ENCODE measurements around the gene CNDP1. TPM values are rescaled to one million over a fixed set of nuclear protein-coding genes. Genes with fewer than 3 reads are reported as not detected.

Gene CNDP1
- polyA plus RNA-seq, 1 of the 3 experiments (the other 2 are of a cell fraction), result not detected

- ChIA-PET CTCF (interaction anchor here (1.8 to 3.2 kb wide), 2 partner anchors 10 to 20 kb away, joined by 7 to 9 read pairs; no protein-coding TSS in a partner anchor), POLR2A (no interaction called here)
- TF ChIP-seq NRF1 (IDR thresholded peaks at IDR 0.05; ENCODE audit: low read depth, low read length) (no peak), RCOR1 (IDR thresholded peaks at IDR 0.05; ENCODE audit: low read length) (no peak), TCF12 (IDR thresholded peaks at IDR 0.05) (no peak), SIN3A (IDR thresholded peaks at IDR 0.05; ENCODE audit: borderline replicate concordance, low read depth, low read length) (no peak), FOSL2 (IDR thresholded peaks at IDR 0.05; ENCODE audit: borderline replicate concordance, low read depth) (no peak), RAD21 (IDR thresholded peaks at IDR 0.05; ENCODE audit: low read length) (no peak), EZH2phosphoT487 (IDR thresholded peaks at IDR 0.05; ENCODE audit: borderline replicate concordance, low read depth) (no peak), SMC3 (IDR thresholded peaks at IDR 0.05; ENCODE audit: low read depth, low read length) (no peak), EP300 (IDR thresholded peaks at IDR 0.05; ENCODE audit: borderline replicate concordance in 1 of 2, low read depth in 1 of 2, low read length in 1 of 2) (no peak), POLR2AphosphoS5 (IDR thresholded peaks at IDR 0.05; ENCODE audit: low read depth, low read length) (no peak), YY1 (IDR thresholded peaks at IDR 0.05; ENCODE audit: low read depth) (no peak), GABPA (IDR thresholded peaks at IDR 0.05; ENCODE audit: low read depth) (no peak), RFX5 (IDR thresholded peaks at IDR 0.05; ENCODE audit: low read length) (no peak), NFIC (IDR thresholded peaks at IDR 0.05; ENCODE audit: borderline replicate concordance) (no peak), FOXM1 (IDR thresholded peaks at IDR 0.05; ENCODE audit: low read depth) (no peak), TAF1 (IDR thresholded peaks at IDR 0.05; ENCODE audit: borderline replicate concordance, low read depth, low read length) (no peak), FOXJ3 (CRISPR knock-in tag; IDR thresholded peaks at IDR 0.05) (no peak), JUND (IDR thresholded peaks at IDR 0.05) (no peak)
- Histone ChIP-seq H3K9me3 (no peaks in the 10 kb centered on the region), H3K79me2 (ENCODE audit: insufficient read depth) (peaks cover 7% of the 10 kb centered on the region; the same call in 1 of the 2 replicates), H3K9ac (no peak overlapping the region), H4K20me1 (ENCODE audit: insufficient read depth) (no peaks in the 10 kb centered on the region), H3K9me2 (no peaks in the 10 kb centered on the region), H3K4me1 (ENCODE audit: control insufficient read depth in 1 of 2, insufficient read depth in 2 of 2, low read depth in 1 of 2, low read length in 1 of 2) (no peaks in the 10 kb centered on the region), H3K27ac (ENCODE audit: low read depth in 2 of 2, low read length in 1 of 2) (no peak overlapping the region), H3K4me3 (ENCODE audit: low read depth in 2 of 2, low read length in 1 of 2) (no peak overlapping the region), H3F3A (replicated peaks; ENCODE audit: insufficient read depth) (no peaks in the 10 kb centered on the region), H2AFZ (ENCODE audit: low read depth) (no peak overlapping the region), H3K4me2 (no peak overlapping the region), H3K27me3 (ENCODE audit: insufficient read depth) (no peaks in the 10 kb centered on the region), H3K36me3 (replicated peaks in 1 of 2; ENCODE audit: control insufficient read depth in 1 of 2, insufficient read depth in 2 of 2, low read length in 1 of 2) (peaks cover 14 to 35% of the 10 kb centered on the region in 2 experiments)
- WGBS (ENCODE audit: low lambda C conversion rate), result 91% methylated on average over 13 of the region's 13 CpGs
- DNase-seq, result no peak
Observed at GRCh38 chr18:74633652-74634352, 99.5 kb downstream of the CNDP1 start.

GRCh38 chr18:74635224-74635975 lies 101.1 kb downstream of the CNDP1 start:
- 95% methylated on average over 14 of the region's 15 CpGs for WGBS (ENCODE audit: low lambda C conversion rate)
- Histone ChIP-seq H3K4me1 (ENCODE audit: control insufficient read depth in 1 of 2, insufficient read depth in 2 of 2, low read depth in 1 of 2, low read length in 1 of 2) (no peaks in the 10 kb centered on the region), H3K27me3 (ENCODE audit: insufficient read depth) (no peaks in the 10 kb centered on the region), H3K36me3 (replicated peaks in 1 of 2; ENCODE audit: control insufficient read depth in 1 of 2, insufficient read depth in 2 of 2, low read length in 1 of 2) (peaks cover 14 to 35% of the 10 kb centered on the region in 2 experiments), H3K79me2 (ENCODE audit: insufficient read depth) (no peaks in the 10 kb centered on the region), H3K4me3 (ENCODE audit: low read depth in 2 of 2, low read length in 1 of 2) (no peak overlapping the region), H2AFZ (ENCODE audit: low read depth) (no peak overlapping the region), H3K9ac (no peak overlapping the region), H3K9me3 (no peaks in the 10 kb centered on the region), H3K4me2 (no peak overlapping the region), H3F3A (replicated peaks; ENCODE audit: insufficient read depth) (no peaks in the 10 kb centered on the region), H3K9me2 (no peaks in the 10 kb centered on the region), H3K27ac (ENCODE audit: low read depth in 2 of 2, low read length in 1 of 2) (no peak overlapping the region), H4K20me1 (ENCODE audit: insufficient read depth) (no peaks in the 10 kb centered on the region)
- CTCF ChIA-PET, result no interaction called here
- DNase-seq, result no peak
- POLR2A ChIA-PET, result no interaction called here
- TF ChIP-seq ZBTB33 (IDR thresholded peaks at IDR 0.05; ENCODE audit: borderline replicate concordance, low read depth) (no peak), PBX3 (IDR thresholded peaks at IDR 0.05) (no peak), MEF2A (IDR thresholded peaks at IDR 0.05; ENCODE audit: borderline replicate concordance, low read depth) (no peak), JUND (IDR thresholded peaks at IDR 0.05) (no peak), IRF3 (IDR thresholded peaks at IDR 0.05; ENCODE audit: low read depth, low read length) (no peak), FOXM1 (IDR thresholded peaks at IDR 0.05; ENCODE audit: low read depth) (no peak), RAD21 (IDR thresholded peaks at IDR 0.05; ENCODE audit: low read length) (no peak), FOXJ3 (CRISPR knock-in tag; IDR thresholded peaks at IDR 0.05) (no peak), EZH2phosphoT487 (IDR thresholded peaks at IDR 0.05; ENCODE audit: borderline replicate concordance, low read depth) (no peak), SMC3 (IDR thresholded peaks at IDR 0.05; ENCODE audit: low read depth, low read length) (no peak), TEAD4 (IDR thresholded peaks at IDR 0.05; ENCODE audit: borderline replicate concordance, insufficient read depth) (no peak), TAF1 (IDR thresholded peaks at IDR 0.05; ENCODE audit: borderline replicate concordance, low read depth, low read length) (no peak), FOSL2 (IDR thresholded peaks at IDR 0.05; ENCODE audit: borderline replicate concordance, low read depth) (no peak)
